IPS-15b (cell line): ENCODE results near the gene PGAM2.
"Not testable (repeated sequence)": the region's sequence is repeated elsewhere in the genome, so short reads cannot be mapped to it uniquely, and the experiment has no call there.

Source experiments
- H3K27me3 ChIP-seq: one replicate; pipeline ENCODE4 v1.6.1; 2013; ENCODE audit warnings: low read length; ENCODE audit not compliant: control insufficient read depth, insufficient read depth
- H3K36me3 ChIP-seq: one replicate; pipeline ENCODE4 v1.6.1; 2013; ENCODE audit warnings: low read length; ENCODE audit not compliant: control insufficient read depth, insufficient read depth
- H3K4me1 ChIP-seq: one replicate; pipeline ENCODE4 v1.6.1; 2013; ENCODE audit warnings: mild to moderate bottlenecking, low read length; ENCODE audit not compliant: control insufficient read depth, insufficient read depth
- H3K4me3 ChIP-seq: one replicate; pipeline ENCODE4 v1.5.1; 2013; ENCODE audit warnings: low read depth, low read length
- H3K9ac ChIP-seq: one replicate; pipeline ENCODE4 v1.6.1; 2013; ENCODE audit warnings: low read depth, mild to moderate bottlenecking, low read length
- H3K9me3 ChIP-seq: one replicate; pipeline ENCODE4 v1.6.1; 2013; ENCODE audit warnings: mild to moderate bottlenecking, low read length; ENCODE audit not compliant: control insufficient read depth, insufficient read depth

Gene PGAM2

GRCh38 chr7:44015090-44015489 is 50.3 kb downstream of the PGAM2 start:
- not testable (repeated sequence) for H3K9me3 ChIP-seq, H3K36me3 ChIP-seq, H3K4me1 ChIP-seq, H3K9ac ChIP-seq, H3K27me3 ChIP-seq, H3K4me3 ChIP-seq
